Measurements from ENCODE around the gene OR10H1.
"Not testable (repeated sequence)": the region's sequence is repeated elsewhere in the genome, so short reads cannot be mapped to it uniquely, and the experiment has no call there.

The OR10H1 gene

DNA sequence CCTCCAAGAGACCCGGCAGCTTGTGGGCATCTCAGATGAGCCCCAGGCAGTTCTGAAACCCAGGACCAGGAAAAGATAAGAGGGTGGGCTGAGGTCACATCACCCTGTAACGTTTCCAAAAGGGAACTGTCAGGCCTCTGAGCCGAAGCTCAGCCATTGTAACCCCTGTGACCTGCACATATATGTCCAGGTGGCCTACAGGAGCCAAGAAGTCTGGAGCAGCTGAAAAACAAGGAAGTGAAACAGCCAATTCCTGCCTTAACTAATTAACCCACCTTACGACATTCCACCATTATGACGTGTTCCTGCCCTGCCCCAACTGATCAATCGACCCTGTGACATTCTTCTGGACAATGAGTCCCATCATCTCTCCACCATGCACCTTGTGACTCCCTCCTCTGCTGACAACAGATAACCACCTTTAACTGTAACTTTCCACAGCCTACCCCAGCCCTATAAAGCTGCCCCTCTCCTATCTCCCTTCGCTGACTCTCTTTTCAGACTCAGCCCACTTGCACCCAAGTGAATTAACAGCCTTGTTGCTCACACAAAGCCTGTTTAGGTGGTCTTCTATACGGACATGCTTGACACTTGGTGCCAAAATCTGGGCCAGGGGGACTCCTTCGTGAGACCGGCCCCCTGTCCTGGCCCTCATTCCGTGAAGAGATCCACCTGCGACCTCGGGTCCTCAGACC is 13.3 kb upstream of the OR10H1 start:
- DNase-seq (ENCODE audit: low spot score) = not testable (repeated sequence)

DNA sequence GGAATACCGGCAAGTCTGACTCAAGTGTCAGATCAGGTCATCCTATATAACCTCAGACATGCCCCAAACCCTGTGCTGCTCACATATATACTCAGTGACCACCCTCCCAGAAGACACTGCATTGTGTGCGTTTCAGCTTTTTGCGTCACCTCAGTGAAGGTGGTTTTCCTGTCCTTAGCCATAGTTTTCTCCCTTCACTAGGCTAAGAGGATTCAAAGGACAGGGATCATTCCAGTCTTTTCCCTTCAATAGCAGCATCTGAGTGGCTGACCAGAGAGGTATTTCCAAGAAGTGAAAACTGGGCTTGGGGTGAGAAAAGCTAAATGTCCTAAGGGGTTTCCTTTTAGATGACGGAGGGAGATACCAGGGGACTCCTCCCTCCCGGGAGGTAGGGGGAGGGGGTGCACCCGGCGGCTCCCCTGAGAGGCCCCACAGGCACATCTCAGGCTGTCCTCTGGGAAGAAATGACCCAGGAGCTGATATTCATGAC is 12.7 kb upstream of the OR10H1 start:
- DNase-seq (ENCODE audit: low spot score) = no peak

DNA sequence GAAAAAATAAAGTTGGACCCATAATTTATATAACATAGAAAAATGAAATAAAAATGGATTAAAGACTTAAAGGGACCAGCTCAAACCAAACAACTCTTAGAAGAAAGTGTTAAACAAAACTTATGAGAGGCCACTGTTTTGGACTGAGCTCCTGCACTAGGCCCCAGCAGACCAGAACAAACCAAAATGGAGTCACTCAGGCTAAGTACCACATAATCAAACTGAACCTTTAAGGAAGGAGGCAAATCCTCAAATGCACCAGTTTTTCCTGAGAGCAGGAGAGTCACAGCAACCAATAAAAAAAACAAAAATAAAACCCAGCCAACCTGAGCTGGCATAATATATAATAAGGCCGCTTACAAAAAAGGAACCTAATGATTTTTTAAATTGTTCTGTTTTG is 10.3 kb upstream of the OR10H1 start:
- DNase-seq (ENCODE audit: low spot score) = no peak

DNA sequence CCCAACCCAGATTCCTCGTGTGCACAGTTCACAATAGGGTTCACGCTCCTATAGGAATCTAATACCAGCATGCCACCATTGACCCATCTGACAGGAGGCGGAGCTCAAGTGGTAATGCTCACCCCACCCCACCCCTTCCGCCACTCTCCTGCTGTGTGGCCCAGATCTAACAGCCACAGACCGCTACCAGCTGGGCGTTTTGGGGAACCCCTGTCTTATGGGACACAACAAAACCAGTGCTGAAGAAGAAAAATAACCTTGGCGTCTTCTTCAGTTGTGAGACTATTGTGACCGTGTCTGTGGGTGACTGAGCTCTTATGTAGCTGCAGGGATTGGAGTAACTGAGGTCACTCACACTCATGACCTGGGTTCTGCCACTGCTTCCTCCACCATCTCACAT is 5.2 kb upstream of the OR10H1 start:
- no peak for DNase-seq (ENCODE audit: low spot score)

DNA sequence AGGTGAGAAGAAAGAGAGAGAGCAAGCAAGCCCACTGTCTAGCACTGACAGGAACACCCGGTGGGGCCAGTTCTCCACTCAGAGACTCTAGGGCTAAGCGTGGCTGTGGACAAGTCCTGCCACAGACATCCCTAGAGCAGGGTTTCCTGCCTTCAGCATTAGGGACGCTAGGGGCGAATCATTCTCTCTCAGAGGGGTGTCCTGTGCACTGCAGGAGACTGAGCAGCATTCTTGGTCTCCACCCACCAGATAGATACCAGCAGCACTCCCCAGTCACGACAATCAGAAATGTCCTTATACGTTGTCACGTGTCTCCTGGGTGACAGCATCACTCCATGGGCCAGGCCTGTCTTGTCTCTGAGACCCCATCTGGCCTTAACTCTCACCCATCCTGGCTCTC is 1.5 kb downstream of the OR10H1 start:
- DNase-seq (ENCODE audit: low spot score) = no peak

DNA sequence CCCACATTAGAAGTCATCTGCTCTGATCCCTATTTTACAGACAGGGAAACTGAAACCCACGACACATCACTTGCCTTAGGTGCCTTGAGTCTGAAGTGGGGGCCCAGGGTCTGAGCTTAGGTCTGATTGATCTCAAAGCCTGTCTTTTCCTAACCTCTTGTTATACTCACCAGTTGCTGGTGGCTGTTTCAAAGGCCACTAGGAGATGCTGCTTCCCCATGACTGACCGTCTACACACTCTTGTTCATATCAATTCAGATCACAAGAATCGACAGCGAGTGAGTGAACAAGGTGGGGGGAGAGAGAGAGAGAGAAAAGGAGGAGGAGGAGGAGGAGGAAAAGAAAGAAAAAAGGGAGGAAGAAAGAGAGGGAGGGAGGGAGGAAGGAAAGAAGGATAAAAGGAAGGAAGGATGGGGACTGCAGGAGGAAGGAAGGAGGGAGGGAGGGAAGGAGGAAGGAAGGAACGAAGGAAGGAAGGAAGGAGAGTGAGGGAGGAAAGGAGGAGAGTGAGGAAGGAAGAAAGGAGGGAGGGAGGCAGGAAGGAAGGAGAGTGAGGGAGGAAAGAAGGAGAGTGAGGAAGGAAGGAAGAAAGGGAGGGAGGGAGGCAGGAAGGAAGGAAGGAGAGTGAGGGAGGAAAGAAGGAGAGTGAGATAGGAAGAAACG is 3.3 kb downstream of the OR10H1 start:
- DNase-seq (ENCODE audit: low spot score) = peak; percentile 35

- no peak for DNase-seq (ENCODE audit: low spot score)
These were observed 4.0 kb downstream of the OR10H1 start for GRCh38 chr19:15811476-15811875.

DNA sequence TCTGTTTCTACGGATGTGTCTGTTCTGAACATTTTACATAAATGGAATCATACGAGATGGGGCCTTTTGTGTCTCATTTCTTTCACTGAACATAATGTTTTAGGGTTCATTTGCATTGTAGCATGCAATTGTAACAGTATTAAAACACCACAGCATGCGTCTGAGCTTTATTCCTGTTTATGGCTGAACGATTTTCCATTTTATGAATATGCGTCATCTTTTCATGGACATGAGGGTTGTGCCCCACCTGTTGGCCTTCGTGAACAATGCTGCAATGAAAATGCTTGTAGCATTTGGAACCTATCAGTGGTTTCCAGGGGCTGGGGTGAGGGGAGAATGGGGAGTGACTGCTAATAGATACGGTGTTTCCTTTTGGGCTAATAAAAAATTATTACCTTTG is 5.1 kb downstream of the OR10H1 start:
- no peak for DNase-seq (ENCODE audit: low spot score)

GRCh38 chr19:15794279-15794678 is 21.2 kb downstream of the OR10H1 start:
- DNase-seq (ENCODE audit: low spot score) = not testable (repeated sequence)

DNA sequence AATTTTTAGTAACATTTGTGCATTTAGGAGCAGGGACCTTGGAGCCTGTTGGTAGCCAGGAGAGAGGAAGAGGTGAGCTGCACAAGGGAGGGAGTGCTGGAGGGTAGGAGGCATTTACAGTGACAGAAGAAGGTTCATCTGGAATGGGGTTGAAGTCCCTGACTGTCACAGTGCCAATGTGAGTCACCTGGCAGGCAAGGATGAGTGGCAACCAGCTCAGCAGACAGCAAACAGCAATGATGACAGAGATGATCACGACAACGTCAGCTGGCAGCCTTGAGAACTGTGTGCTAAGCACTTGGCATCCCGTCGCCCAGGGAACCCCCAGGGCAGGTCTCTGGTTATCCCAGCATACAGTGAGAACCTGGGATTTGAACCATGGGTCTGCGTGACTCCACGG is 25.4 kb downstream of the OR10H1 start:
- DNase-seq (ENCODE audit: low spot score) = no peak

GRCh38 chr19:15788594-15789270 is 26.7 kb downstream of the OR10H1 start:
- no peak for DNase-seq (ENCODE audit: low spot score)

GRCh38 chr19:15787611-15788155 is 27.8 kb downstream of the OR10H1 start, which contains the start of gene OR10H5:
Gene OR10H5, plus strand, starts transcription at chr19:15787661. Its CDS starts 6,388 bp downstream, at chr19:15794049.
- DNase-seq (ENCODE audit: low spot score) = no peak

DNA sequence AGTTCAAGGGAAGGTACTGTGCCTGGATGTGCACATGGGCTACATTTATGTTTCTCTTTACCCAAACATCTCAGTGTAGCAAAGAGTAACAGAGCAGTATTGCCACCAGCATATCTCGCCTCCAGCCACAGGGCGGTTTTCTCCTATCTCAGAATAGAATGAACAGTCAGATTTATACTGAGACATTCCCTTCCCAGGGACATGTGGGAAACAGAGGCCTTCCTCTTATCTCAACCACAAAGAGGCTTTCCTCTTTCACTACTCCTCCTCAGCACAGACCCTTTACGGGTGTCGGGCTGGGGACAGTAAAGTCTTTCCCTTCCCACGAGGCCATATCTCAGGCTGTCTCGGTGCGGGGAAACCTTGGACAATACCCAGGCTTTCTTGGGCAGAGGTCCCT is 32.6 kb downstream of the OR10H1 start:
- not testable (repeated sequence) for DNase-seq (ENCODE audit: low spot score)

DNA sequence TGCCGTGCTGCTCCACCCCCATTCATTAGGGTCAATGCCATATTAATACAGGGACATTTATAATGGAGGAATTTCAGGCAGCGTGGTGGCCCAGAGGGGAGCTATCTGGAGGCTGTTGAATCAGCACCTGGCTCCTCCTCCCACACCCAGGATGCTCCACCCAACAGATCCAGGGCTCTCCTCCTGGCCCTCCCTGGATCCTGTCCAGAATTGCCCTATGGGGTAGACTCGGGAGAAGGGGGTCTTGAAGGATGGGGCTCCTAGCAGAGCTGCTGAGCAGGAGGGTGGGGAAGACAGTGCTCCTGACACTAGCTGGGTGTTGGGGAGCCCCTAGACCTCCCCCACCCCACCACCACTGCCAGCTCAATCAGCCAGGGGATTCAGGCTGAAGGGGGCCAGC is 33.3 kb downstream of the OR10H1 start:
- DNase-seq (ENCODE audit: low spot score) = no peak

DNA sequence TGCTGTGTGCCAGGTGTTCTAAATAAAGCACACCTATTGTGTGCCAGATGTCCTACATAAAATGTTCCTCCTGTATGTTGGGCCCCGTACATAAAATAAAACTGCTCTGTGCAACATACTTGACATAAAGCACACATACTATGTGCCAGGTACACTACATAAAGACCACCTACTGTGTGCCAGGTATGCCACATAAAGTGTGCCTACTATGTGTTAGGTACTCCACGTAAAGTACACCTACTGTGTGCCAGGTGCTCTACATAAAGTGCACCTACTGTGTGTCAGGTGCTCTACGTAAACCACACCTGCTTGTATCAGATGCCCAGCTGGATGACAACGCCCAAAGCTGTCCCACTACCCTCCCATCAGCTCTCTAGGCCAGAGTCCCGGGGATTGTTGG is 33.8 kb downstream of the OR10H1 start:
- DNase-seq (ENCODE audit: low spot score) = no peak

- DNase-seq (ENCODE audit: low spot score) = no peak
These were observed 34.6 kb downstream of the OR10H1 start for GRCh38 chr19:15780610-15781418.

- DNase-seq (ENCODE audit: low spot score) = no peak
These were observed 35.5 kb downstream of the OR10H1 start for GRCh38 chr19:15779756-15780476.

DNA sequence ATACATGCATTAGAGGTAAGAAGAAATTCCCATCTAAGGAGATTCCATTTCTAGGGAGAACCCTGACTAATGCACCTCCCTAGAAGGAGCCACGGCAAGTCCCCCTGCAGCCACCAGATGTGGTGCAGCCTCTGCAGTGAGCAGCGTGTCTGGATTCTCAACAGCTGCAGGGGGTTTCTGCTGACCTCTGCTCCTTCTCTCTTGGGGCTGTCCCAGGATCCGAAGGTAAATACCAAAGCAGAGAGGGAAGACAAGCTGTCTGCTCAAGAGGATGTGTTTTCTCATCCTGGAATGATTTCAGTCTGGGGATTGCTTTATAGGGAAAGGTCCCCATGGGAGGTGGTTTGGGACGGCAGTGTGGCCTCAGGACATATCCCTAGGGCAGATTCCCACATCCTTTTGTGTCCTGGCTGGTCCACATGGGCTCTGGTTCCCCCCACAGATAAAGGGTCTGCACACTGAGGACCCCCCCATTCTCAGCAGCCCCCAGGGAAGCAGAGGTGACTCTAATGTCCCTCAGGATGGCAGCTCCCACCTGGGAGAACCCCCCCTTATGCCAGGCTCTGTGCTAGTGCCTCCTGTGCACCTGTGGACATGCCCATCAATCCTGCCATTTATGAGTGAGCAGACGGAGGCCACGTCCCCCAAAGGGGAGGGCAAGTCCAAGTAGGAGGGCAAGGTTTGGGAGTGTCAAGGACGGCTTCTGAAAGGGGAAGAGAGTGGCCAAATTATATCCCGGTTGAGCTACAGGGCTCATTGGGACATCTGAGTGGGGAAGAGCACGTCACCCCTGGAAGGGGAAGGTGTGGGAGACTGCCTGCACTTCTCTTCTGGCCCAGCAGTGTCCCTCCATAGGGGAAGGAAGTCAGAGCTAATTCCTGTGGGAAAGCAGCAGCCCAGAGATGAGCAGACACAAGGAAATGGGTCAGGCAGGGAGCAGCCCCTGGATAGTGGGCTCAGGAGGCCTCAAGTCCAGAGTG is 38.2 kb downstream of the OR10H1 start:
- DNase-seq (ENCODE audit: low spot score) = no peak

GRCh38 chr19:15776264-15776663 is 39.2 kb downstream of the OR10H1 start:
- DNase-seq (ENCODE audit: low spot score) = no peak

- no peak for DNase-seq (ENCODE audit: low spot score)
These were observed 40.2 kb downstream of the OR10H1 start for GRCh38 chr19:15775249-15775648.

Measured in HuH-7 (cell line).